GM13977 (cell line): ENCODE results near the gene BLACAT1.
"Not testable (repeated sequence)": the region's sequence is repeated elsewhere in the genome, so short reads cannot be mapped to it uniquely, and the experiment has no call there.

Source experiments
- DNase-seq: peaks from one replicate; pipeline ENCODE4 v3.0.0; 2012; ENCODE audit warnings: low spot score
- in situ Hi-C: fragments of 300-500 bp; cut with MboI; formaldehyde crosslinking; loops from one replicate; pipeline ENCODE4 v1.12.0; 2022; ENCODE audit warnings: low sequenced_read_pairs, low pct_unique_long_range_greater_than_20kb, mixed read lengths, inconsistent platforms; ENCODE audit not compliant: unreplicated experiment
- TF ChIP-seq, protein P1 (sequence below): IDR thresholded peaks from 2 replicates; pipeline ENCODE4 v1.5.1; 2012; ENCODE audit warnings: mild to moderate bottlenecking, control low read depth; ENCODE audit not compliant: insufficient read depth; ENCODE audit errors: extremely low read depth, missing control alignments

Gene BLACAT1

DNA sequence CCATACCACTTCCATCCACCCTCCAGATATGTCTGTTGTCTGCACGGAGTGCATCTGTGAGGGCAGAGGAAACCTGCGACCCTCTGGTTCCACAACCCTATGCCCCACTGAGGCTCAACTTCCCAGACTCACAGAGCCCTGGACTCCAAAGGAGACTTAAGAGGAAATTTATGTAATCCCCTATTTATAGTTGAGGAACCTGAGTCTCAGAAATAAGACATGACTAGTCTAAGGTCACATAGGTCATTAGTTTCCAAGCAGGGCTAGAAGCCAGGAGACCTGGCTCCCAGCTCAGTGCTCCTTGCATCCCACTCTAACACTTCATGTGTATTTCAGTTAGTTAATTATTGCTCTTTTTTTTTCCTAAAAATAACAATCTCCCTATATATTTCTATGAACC, 18.3 kb downstream of the BLACAT1 start:
- no peak for DNase-seq
- TF ChIP-seq, protein P1, sequence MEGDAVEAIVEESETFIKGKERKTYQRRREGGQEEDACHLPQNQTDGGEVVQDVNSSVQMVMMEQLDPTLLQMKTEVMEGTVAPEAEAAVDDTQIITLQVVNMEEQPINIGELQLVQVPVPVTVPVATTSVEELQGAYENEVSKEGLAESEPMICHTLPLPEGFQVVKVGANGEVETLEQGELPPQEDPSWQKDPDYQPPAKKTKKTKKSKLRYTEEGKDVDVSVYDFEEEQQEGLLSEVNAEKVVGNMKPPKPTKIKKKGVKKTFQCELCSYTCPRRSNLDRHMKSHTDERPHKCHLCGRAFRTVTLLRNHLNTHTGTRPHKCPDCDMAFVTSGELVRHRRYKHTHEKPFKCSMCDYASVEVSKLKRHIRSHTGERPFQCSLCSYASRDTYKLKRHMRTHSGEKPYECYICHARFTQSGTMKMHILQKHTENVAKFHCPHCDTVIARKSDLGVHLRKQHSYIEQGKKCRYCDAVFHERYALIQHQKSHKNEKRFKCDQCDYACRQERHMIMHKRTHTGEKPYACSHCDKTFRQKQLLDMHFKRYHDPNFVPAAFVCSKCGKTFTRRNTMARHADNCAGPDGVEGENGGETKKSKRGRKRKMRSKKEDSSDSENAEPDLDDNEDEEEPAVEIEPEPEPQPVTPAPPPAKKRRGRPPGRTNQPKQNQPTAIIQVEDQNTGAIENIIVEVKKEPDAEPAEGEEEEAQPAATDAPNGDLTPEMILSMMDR = no peak
- in situ Hi-C loops = no loop called here

DNA sequence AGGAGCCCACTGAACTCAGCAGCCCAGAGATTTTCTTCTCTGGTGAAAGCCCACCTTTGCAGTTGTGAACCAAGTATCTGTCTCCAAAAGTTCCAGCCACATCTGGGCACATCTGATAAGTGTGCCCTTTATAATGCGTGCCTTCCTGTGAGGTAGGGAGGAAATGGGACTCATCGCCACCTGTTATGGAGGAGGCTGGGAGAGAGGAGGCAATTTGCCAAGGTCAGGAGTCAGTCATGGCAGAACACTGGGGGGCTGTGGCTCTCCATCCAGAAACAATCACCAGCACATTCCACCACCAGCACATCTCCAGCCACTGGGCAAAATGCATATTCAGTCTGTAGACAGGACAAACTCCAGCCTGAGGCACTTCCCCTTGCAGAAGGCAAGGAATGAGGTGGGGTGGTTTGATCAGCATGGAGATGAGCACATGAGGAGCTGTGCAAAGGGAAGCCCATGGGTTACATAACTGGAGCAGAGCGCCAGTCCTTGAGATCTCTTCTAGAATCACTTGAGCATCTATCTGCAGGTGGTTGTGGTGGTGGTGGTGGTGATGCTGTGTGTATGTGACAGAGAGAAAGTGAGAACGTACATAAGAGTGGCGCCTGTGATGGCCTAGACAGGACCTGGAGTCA, 19.0 kb downstream of the BLACAT1 start:
- in situ Hi-C loops = no loop called here
- no peak for DNase-seq
- TF ChIP-seq, protein P1 = no peak

DNA sequence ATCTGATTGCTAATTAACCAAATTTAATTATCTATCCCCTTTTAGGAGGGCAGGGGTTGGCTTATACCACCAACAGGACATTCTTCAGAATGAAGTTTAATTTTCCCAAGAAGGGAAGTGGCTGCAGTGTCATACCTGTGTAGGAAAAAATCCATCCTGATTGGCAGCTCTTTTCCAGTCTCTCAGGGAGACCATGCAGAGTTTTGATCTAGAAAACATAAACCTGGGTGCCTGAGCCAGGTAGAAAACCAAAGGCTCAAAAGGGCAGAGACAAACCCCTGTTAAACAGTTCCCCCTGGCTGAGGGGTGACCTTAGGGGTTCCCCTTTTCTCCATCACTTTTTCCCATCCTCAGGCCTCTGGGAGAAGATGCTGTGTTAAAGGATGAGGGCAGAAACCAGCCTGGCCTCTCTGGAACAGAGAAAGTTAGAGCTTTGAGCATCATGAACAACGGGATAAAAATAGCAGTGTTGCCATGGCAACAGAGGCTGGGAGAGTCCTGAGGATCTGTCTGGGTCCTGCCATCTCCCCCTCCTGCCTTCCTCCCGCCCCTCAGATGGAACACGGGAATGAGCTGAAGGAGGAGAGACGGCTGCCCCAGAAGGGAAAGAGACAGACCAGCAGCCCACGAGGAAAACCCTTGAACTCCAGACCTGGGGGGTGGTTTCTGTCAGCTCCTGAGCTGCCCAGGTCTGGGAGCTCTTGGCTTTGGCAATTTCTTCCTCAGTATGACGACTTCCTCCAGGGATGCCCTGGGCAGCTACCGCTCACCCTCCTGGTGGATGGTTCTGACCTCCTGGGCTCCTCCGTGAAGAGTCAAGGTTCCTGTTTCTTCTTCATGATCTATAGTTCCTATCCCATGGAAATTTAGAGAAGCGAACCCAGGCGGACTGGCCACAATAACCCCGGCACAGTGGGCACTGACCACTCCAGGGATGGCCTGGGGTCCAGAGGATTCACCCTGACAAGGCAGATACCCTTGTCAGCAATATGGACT, 20.0 kb downstream of the BLACAT1 start:
- TF ChIP-seq, protein P1 = no peak
- DNase-seq = no peak
- in situ Hi-C loops = no loop called here

DNA sequence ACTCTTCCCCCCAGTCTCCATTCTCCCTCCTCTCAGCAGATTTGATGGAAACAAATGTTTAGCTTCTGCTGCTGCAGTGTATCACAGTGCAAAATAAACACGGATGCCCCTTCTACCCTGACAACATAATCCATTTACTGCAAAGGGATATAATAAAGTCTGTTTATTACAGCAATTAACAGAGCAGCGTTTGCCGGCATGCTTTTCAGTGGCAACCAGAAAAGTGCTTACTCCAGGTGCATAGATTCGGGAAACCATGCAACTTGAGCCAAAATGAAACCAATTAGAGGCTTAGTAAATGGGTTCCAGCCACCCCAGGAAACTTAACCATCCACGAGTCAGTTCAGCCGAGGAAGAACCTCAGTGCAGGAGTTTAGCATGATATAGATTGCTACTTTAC, 21.1 kb downstream of the BLACAT1 start:
- in situ Hi-C loops = no loop called here
- TF ChIP-seq, protein P1 = no peak
- no peak for DNase-seq

DNA sequence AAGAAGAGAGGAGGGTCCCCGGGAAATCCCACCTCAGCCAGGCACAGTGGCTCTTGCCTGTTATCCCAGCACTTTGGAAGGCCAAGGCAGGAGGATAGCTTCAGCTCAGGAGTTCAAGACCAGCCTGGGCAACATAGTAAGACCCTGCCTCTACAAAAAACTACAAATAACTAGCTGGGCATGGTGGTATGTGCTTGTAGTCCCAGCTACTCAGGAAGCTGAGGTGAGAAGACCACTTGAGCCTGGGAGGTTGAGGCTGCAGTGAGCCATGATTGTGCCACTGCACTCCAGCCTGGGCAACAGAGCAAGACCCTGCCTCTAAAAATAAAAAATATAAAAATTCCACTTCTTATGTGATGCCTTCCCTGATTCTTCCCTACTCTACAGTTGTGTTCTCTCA, 23.2 kb downstream of the BLACAT1 start:
- in situ Hi-C loops, DNase-seq: not testable (repeated sequence)

DNA sequence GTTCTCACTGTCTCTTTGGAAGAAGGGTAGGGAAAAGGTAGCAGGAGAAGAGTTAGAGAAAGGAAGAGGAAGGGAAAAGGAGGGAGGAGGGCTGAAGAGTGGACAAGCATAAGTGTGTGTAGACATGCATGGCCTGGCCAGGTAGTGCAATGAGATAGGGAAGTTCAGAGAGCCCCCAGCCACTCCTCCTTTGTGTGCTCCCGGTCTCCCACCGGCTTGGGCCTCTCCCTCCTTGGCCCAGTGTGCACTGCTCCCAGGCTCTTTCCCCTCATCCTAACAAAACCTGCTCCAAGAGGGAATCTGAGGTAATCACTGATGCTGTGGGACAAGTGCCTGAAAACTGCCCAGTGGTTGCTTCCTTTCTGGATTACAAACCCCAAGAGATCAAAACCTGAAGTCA, 23.7 kb downstream of the BLACAT1 start:
- in situ Hi-C loops = no loop called here
- no peak for DNase-seq
- TF ChIP-seq, protein P1 = no peak
